ENCODE data around the gene BRI3. TPM values are rescaled to one million over a fixed set of nuclear protein-coding genes. Genes with fewer than 3 reads are reported as not detected.
A peak's percentile ranks its signal among the peaks of the same experiment; 100 is the strongest.

BRI3 gene, protein sequence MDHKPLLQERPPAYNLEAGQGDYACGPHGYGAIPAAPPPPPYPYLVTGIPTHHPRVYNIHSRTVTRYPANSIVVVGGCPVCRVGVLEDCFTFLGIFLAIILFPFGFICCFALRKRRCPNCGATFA
- total RNA-seq: 240 TPM
- long read RNA-seq, transcript BRI3-201 (3 exons, 780 nt): major isoform, 17 of 17 reads
- long read RNA-seq, partial matches to known transcripts: 0 of 17 reads
- long read RNA-seq, other reads (novel, unspliced or antisense): 0 of 17 reads

DNA sequence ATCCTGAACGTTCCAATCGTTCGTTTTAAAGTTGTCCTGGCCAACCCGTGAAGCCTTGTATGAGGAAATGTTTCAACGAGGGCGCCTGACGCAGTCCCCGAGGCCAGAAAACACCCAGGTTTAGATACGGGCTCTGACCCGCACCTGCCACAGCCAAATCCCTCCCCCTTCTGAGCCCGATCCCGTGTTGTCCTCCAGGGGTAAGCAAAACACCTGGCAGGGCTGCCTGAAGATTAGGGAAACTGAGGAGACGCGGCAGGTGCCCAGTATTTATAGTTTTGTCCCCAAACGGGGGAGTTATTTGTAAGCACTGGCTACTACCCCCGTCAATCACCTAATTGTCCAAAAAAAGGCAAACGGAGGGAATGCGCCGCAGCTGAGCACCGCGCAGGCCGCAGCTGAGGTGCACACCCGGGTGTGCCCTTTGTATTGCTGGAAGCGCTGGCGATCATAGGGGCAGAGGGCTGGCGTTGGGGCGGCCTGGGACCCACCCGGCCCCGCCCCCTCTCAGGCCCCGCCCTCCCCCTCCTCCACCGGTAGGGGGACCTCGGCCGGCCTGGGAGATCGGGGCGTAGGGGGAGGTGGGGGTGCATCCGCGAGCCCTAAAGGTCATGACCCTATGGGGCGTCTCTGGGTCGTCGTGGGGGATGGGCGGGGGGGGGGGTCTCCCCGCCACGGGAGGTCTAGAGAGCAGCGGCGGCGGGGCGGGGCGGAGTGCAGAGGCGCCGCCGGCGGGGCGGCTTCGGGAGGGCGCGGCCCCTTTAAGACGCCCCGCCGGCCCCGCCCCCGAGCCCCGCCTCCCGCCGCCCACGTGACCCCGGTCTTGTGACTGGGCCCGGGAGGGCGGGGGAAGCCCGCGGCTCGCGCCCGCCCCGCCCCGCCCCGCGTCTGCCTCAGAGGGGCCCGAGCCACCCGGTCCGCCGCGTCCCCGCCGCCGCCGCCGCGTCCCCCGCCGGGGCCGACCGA is at the start of gene BRI3:
Gene BRI3, plus strand, starts transcription at position 896 of the 966 bp plus-strand sequence. CDS start 110 bp downstream, outside the sequence.
- intact Hi-C loops (cut with DNase I): loop anchor here (2.0 to 5.0 kb wide), 3 partner anchors 28 to 546 kb away; partner anchors contain the start of genes BAIAP2L1 and TECPR1
- peak; percentile 97 for DNase-seq (ENCODE audit: missing footprints)
- ATAC-seq: peak; percentile 84

DNA sequence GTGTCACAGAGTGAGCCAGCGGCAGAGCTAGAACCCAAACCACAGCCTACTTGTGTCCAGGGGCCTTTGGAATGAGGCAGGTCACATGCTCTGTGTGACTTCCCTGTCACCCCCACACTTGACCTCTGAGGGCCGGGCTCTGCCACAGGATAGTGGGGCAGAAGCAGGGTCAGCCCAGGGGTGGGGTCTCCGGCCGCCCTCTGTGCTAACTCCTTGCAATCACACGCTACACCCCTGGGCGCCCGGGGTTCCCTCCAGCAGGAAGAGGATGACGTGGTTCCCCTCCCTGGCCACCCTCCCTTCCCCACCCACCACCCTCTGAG is 49.3 kb upstream of the BRI3 start:
- ATAC-seq (no peak), DNase-seq (ENCODE audit: missing footprints) (no peak)
- intact Hi-C loops (cut with DNase I): no loop called here

DNA sequence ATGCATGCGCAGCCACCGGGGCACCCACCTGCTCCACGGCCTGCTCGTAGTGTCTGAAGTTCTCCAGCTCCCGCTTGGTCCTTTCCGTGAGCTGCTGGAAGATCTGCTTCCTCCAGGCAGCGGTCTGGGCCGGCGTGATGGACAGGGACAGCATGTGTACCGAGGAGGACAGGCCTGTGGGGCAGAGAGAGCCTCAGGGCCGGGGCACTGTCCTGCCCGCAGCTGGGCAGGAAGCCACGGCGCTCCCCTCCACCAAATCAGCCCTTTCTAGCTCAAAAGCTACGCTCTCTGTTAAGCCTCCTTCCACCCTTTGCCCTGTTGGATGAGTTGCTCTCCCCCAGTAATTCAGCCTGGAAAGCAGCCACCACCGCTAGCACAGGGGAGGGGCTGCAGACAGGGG is 48.7 kb upstream of the BRI3 start:
- intact Hi-C loops (cut with DNase I): no loop called here
- no peak for ATAC-seq
- DNase-seq (ENCODE audit: missing footprints): no peak

DNA sequence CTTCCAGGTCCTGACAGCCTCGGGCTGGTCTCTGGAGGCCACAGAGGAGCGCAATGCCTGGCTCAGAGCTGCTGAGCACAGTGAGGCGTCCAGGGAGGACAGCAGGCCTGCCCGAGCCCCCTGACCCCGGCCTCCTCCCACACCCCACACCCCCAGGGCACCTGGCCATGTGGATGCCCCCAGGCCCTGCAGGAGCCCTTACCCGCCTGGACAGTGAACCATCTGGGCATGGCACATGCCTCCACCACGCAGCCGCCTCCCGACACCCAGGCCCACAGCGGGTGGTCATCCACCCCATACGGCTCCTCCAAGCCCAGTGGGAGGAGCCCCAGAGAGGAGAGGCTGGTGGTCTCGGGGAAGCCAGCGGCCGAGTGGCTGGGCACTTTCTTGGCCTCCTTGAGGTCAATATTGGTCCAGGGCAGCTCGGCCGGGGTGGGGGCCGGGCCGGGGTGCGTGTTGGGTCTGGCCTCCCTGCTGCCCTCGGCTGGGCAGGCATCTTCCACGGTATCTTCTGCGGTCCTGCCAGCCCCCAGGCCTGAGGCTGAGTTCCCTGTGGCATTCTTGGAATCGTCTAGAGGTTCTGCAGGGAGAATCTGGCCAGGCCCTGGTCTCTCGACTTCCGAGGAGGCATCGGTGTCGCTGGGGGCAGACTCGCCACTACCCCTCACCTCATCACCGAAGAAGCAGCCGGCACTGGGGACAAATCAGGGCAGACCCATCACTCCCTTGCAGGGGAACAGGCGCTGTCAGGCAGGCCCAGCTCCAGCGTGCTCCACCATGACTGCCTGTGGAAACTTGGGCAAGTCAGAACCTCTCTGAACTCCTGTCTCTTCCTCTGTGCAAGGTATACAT is 48.0 kb upstream of the BRI3 start:
- DNase-seq (ENCODE audit: missing footprints): no peak
- no peak for ATAC-seq
- intact Hi-C loops (cut with DNase I): no loop called here

DNA sequence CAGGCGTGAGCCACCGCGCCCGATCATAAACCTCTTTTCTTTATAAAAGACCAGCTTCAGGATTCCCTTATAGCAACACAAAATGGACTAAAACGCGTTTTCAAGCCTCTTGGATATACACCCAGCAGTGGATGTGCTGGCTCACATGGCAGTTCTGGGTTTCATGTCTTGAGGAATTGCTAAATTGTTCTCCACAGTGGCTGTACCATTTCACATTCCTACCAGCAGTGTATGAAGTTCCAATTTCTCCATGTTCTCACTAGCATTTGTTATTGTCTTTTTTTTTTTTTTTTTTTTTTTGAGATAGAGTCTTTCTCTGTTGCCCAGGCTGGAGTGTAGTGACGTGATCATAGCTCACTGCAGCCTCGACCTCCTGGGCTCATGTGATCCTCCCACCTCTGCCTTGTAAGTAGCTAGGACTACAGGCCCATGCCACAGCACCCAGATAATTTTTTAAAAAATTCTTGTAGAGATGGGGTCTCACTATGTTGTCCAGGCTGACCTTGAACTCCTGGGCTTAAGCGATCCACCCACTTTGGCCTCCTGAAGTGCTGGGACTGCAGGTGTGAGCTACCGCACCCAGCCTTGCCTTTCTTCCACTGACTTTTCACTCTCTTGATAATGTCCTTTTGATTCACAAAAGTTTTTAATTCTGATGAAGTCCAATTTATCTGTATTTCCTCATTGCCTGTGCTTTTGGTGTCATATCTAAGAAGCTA is 46.9 kb upstream of the BRI3 start:
- ATAC-seq (no peak), DNase-seq (ENCODE audit: missing footprints) (no peak)
- intact Hi-C loops (cut with DNase I): no loop called here

DNA sequence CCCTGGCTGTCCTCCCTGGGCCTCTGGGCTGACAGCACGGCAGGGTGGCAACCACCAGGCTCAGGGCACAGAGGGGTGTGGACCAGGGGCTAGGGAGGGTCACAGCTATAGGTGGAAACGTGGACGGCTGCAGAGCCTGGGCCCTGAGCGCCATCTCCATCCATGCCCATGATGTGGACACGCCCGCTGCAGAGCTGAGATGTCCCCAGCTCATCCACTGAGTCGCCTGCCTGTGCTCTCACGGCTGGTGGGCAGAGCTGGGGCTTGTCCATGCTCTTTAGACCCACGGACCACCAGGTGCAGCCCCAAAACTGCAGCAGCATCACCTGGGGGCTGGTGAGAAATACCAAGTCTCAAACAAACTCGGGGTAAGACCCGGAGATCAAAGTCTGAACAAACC is 45.6 kb upstream of the BRI3 start:
- ATAC-seq: no peak
- intact Hi-C loops (cut with DNase I): no loop called here
- DNase-seq (ENCODE audit: missing footprints): no peak

DNA sequence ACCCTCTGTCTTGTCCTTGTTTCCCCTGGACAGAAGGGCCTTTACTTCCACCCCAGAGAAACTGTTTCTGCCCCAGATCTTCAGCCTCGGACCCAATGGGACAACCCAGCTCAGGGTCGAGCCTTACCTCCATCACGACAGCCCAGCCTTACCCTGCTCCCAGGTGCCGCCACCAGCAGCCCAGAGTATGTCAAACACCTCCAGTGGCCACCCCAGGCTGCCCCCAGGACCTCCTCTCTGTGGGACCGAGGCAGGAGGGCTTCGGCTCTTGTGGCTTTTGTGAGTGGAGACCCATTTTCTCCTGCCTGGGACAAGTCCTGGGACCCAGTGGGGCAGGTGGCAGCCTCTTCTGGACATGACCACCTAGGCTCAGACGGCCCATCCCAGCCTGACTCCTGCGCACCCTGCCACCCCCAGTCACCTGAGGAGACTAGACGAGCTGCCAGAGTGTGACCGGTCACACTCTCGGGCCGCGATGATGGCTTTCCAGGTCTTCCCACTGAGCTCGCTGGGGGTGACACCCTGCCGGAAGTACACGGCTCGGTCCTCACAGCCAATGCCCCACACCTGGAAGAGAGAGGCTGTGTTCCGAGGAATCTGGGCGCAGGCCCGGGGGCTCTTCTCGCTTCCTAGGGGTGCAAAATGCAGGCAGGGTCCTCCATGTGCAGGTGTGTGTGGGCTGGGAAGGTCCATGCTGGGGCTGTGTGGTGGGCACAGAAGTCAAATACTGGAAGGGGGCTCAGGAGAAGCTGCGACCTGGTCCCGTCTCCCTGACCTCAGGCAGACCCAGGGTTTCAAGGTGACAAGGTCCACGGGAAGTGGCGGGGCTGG is 44.9 kb upstream of the BRI3 start:
- DNase-seq (ENCODE audit: missing footprints) (no peak), ATAC-seq (no peak)
- intact Hi-C loops (cut with DNase I): no loop called here

DNA sequence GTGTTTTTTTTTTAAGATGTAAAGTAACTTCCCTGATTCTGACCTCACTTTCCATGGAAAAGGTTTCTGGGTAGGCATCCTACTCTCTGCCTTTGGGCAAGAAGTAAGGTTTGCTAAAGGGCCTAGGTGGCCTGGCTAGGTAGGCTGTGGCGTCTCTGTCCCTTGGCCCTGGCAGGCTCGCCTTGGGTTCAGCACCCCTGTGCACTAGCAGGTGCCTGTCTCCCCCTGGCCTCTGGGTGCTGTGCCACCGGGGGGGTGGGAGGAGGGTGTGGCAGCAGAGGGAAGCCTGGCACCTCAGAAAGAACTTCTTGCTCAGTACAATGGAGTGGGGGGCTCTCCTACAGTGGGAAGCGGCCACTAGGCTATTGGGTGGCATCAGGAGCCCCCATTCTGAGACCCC is 43.4 kb upstream of the BRI3 start:
- intact Hi-C loops (cut with DNase I): no loop called here
- no peak for ATAC-seq
- no peak for DNase-seq (ENCODE audit: missing footprints)

DNA sequence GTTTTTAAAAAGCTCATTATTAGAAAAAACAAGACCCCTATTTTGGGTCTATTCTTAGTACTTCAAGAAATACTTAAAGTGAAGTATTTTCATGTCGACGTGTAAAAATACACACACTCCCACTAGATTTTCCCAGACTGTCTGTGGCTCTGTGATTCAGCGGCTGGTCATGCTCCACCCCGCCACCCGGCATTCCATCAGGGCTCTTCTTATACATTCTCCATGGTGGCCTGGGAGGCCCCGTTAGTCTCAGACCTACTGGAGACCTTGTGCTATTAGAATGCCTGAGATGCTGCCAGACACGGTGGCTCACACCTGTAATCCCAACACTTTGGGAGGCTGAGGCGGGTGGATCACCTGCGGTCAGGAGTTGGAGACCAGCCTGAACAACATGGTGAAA is 42.5 kb upstream of the BRI3 start:
- ATAC-seq: no peak
- DNase-seq (ENCODE audit: missing footprints): no peak
- intact Hi-C loops (cut with DNase I): no loop called here

DNA sequence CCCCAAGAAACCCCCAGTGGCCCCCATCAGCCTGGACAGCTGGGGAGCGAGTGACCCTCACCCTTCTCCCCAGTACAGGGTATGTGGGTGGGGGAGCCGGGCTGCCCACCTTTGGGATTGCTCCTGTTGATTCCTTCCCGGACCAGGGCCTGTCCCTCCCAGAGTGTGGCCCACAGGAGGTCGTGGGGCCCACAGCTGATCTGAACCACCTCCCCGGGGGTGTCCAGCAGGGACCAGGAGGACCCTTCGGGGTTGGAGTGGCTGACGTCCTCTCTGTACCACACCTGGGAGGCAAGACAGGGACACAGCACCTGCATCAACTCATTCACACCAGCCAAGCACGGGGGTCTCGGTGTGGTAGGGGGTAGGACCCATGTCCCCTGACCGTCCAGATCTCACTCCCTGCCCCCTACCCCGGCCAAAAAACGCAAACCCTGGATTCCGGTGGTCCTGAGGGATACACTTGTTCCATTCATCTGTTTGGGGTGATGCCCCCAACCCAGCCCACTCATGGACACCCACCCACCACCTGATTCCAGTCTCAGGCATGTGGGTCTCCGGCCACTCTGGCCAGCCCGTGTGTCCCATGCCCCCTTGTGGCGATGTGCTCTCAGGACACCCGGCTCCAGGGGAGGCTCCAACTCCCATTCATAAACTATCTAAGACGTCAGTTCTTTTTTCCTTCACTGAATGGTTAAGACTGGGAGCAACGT is 40.4 kb upstream of the BRI3 start:
- ATAC-seq (no peak), DNase-seq (ENCODE audit: missing footprints) (no peak)
- intact Hi-C loops (cut with DNase I): loop anchor here (10.0 kb wide), 1 partner anchor 136 kb away; the partner anchor contains the start of gene LMTK2

DNA sequence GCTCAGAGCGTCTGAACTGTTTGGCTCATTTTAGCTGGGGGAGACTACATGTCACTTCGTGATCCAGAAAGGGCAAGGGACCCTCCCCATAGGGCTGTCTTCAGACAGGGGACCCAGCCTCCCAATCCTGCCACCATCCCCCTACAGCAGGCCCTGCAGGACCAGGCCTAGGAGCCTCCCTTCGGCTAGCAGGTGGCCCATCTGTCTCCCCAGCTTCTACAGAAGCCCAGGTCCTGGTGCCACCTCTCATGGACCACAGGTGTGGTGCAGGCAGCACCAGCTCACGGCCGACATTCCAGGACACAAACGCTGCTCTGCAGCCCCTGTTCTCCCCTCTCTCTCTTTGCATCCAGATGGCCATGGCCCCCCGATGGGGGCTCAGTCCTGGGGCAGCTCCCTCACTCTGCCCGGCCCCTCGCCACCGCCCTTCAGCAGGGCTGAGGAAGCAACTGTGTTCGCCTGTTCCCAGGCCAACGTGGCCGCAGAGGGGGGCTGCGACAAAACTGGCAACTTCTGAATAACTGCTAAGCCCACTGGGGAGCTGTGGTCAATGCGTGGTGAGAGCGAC is 39.7 kb upstream of the BRI3 start:
- intact Hi-C loops (cut with DNase I): loop anchor here (10.0 kb wide), 1 partner anchor 137 kb away; the partner anchor contains the start of gene LMTK2
- DNase-seq (ENCODE audit: missing footprints) (no peak), ATAC-seq (no peak)

DNA sequence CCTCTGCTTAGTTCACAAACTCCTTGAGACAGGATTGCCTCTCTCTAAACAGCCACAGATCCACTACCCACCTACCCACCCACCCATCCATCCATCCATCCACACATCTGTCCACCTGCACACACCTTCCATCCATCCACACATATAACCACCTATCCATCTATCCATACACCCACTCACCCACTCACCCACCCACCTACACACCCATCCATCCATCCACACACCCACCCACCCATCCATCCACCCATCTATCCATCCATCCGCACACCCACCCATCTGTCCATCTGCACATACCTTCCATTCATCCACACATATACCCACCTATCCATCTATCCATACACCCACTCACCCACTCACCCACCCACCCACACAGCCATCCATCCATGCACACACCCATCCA is 39.1 kb upstream of the BRI3 start:
- intact Hi-C loops (cut with DNase I): loop anchor here (10.0 kb wide), 1 partner anchor 138 kb away; the partner anchor contains the start of gene LMTK2
- ATAC-seq: no peak

DNA sequence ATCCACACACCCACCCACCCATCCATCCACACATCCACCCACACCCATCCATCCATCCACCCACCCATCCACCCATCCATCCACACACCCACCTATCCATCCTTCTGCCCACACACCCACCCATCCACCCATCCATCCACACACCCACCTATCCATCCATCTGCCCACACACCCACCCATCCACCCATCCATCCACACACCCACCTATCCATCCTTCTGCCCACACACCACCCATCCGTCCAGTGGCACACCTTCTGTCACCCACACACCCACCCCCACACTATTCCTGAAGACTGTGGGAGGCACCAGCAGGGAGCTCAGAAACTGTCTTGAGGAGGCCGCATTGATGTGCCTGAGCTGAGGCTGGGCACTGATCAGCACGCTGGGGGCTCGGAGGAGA is 38.6 kb upstream of the BRI3 start:
- ATAC-seq (no peak), DNase-seq (ENCODE audit: missing footprints) (no peak)
- intact Hi-C loops (cut with DNase I): loop anchor here (10.0 kb wide), 1 partner anchor 138 kb away; the partner anchor contains the start of gene LMTK2

More for the DNA sequence above, 39.1 kb upstream of the BRI3 start:
- no peak for DNase-seq (ENCODE audit: missing footprints)

DNA sequence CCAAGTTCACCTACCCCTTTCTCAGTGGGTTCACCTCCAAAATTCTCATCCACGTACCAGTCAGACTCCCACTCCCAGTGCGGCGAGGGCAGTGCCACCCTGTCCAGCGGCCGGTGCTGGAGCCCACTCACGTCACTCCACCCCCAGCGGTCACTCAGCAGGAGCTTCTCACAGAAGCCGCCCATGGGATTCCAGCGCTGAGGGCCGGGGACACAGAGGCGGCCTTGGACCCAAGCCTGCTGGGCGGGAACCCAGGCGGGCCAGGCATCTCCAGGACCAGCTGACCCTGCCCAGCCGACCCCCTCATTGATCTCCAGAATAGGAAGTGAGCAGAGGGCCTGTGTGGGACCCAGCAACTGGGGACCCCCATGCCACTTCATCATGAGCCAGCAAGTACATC is 36.6 kb upstream of the BRI3 start:
- intact Hi-C loops (cut with DNase I): loop anchor here (10.0 kb wide), 1 partner anchor 140 kb away; the partner anchor contains the start of gene LMTK2
- DNase-seq (ENCODE audit: missing footprints) (no peak), ATAC-seq (no peak)

DNA sequence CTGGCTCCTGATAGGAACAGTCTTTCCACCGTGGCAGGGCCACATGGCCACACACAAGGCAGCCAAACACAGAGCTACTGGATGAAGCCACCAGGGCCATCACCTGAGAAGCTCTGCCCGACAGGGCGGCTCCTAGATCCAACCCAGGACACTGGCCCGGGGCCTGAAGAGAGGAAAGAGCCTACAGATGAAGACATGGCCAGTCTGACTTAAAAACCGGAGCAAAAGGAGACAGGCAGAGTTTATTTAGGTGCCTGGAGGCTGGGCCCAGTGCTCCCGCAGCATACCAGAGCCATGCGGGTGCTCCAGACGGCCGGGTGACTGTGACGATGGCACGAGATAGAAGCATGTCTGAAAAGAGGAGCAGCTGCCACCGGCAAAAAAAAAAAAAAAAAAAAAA is 33.3 kb upstream of the BRI3 start:
- intact Hi-C loops (cut with DNase I): loop anchor here (10.0 kb wide), 1 partner anchor 143 kb away; the partner anchor contains the start of gene LMTK2
- no peak for DNase-seq (ENCODE audit: missing footprints)

DNA sequence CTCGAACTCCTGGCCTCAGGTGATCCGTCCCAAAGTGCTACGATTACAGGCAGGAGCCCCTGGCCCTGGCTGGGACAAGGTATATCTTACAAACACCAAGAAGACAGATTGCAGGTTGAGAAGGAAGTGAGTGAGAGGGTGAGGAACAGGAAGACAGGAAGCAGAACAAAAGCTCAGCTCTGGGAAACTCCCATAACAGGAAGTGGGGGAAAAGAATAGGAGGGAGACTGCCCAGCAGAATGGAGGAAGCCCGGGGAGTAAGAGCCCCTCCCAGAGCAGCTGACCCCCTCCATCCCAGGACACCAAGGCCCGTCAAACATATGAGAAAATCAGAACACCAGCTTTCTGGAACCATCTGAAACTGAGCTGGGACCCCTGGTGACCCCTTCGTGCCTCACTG is 32.4 kb upstream of the BRI3 start:
- intact Hi-C loops (cut with DNase I): loop anchor here (10.0 kb wide), 1 partner anchor 144 kb away; the partner anchor contains the start of gene LMTK2

More for the DNA sequence above, 33.3 kb upstream of the BRI3 start:
- ATAC-seq: no peak

More for the DNA sequence above, 32.4 kb upstream of the BRI3 start:
- no peak for DNase-seq (ENCODE audit: missing footprints)
- ATAC-seq: no peak
